MM.1S (cell line): Measurements from ENCODE around the gene C1orf21.

Experiments
- DNase-seq: peaks from one replicate; pipeline ENCODE4 v3.0.0-alpha.2; 2015
- H2AFZ ChIP-seq: fragments of 300-600 bp; sonication (generic); 2 replicates; pipeline ENCODE4 v1.6.0; 2016; ENCODE audit warnings: antibody characterized with exemption, low read length
- H3F3A ChIP-seq: fragments of 300-600 bp; sonication (generic); 2 replicates; pipeline ENCODE4 v1.6.1; 2016; ENCODE audit warnings: mild to moderate bottlenecking, antibody characterized with exemption, low read length, moderate library complexity, mixed read lengths; ENCODE audit not compliant: insufficient read depth
- H3K27ac ChIP-seq: fragments of 300-600 bp; sonication (generic); 2 replicates; pipeline ENCODE4 v1.5.1; 2016; ENCODE audit warnings: mild to moderate bottlenecking, low read length
- H3K27me3 ChIP-seq: fragments of 300-600 bp; sonication (generic); replicated peaks from 2 replicates; pipeline ENCODE4 v1.6.0; 2016; ENCODE audit warnings: low read length; ENCODE audit not compliant: insufficient read depth
- H3K36me3 ChIP-seq: fragments of 300-600 bp; sonication (generic); replicated peaks from 2 replicates; pipeline ENCODE4 v1.6.1; 2016; ENCODE audit warnings: mild to moderate bottlenecking, low read length, mixed read lengths; ENCODE audit not compliant: insufficient read depth
- H3K4me1 ChIP-seq: fragments of 300-600 bp; sonication (generic); 2 replicates; pipeline ENCODE4 v1.6.1; 2016; ENCODE audit warnings: low read length, mixed read lengths
- H3K4me2 ChIP-seq: fragments of 300-600 bp; sonication (generic); 2 replicates; pipeline ENCODE4 v1.6.0; 2016; ENCODE audit warnings: low read depth, low read length
- H3K4me3 ChIP-seq: fragments of 300-600 bp; sonication (generic); 2 replicates; pipeline ENCODE4 v1.5.1; 2016; ENCODE audit warnings: low read length, mixed read lengths
- H3K79me2 ChIP-seq: fragments of 300-600 bp; sonication (generic); 2 replicates; pipeline ENCODE4 v1.6.1; 2016; ENCODE audit warnings: mixed run types, low read length, mixed read lengths
- H3K9ac ChIP-seq: fragments of 300-600 bp; sonication (generic); 2 replicates; pipeline ENCODE4 v1.6.1; 2016; ENCODE audit warnings: low read length, mixed read lengths
- H3K9me2 ChIP-seq: fragments of 300-600 bp; sonication (generic); replicated peaks from 2 replicates; pipeline ENCODE4 v1.6.1; 2016; ENCODE audit warnings: mild to moderate bottlenecking, low read length, mixed read lengths; ENCODE audit not compliant: insufficient read depth
- H3K9me3 ChIP-seq: fragments of 300-600 bp; sonication (generic); replicated peaks from 2 replicates; pipeline ENCODE4 v1.6.1; 2016; ENCODE audit warnings: mild to moderate bottlenecking, low read length, mixed read lengths; ENCODE audit not compliant: insufficient read depth
- H4K20me1 ChIP-seq: fragments of 300-600 bp; sonication (generic); 2 replicates; pipeline ENCODE4 v1.6.1; 2016; ENCODE audit warnings: mild to moderate bottlenecking, low read length, moderate library complexity, mixed read lengths; ENCODE audit not compliant: insufficient read depth
- EZH2 ChIP-seq: fragments of 300-600 bp; sonication (generic); optimal IDR thresholded peaks from 2 replicates; pipeline ENCODE3; 2017; ENCODE audit warnings: low read depth, mild to moderate bottlenecking, antibody characterized with exemption, low read length, mixed read lengths
- EZH2phosphoT487 ChIP-seq: fragments of 300-600 bp; sonication (generic); IDR thresholded peaks from 2 replicates; pipeline ENCODE4 v1.6.1; 2018; ENCODE audit warnings: antibody characterized with exemption, low read length
- TF ChIP-seq, protein P1 (sequence below): fragments of 300-600 bp; sonication (generic); IDR thresholded peaks from 2 replicates; pipeline ENCODE4 v1.5.1; 2016; ENCODE audit warnings: antibody characterized with exemption, low read length, mixed read lengths

The C1orf21 gene

DNA sequence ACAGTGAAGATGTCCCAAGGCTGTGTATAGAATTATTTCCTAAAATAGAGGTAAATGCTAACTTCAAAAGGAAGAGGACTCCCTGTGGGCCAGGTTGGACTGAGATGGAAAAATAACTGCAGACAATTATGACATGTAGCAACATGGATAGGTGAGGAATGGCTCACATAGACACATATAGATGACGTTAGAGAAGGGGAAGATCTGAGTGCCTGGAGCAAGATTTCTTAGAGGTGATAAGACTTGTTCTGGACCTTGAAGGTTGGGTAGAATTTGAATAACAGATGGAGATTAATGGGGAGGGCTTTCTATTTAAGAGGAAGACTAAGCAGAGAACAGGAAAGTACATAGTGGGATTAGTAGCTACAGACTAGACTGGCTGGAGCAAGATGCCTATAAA, 76.9 kb downstream of the C1orf21 start:
- Histone ChIP-seq H3K27me3 (no peaks in the 10 kb centered on the region), H3K4me2 (no peak overlapping the region), H3K4me3 (no peak overlapping the region), H2AFZ (no peak overlapping the region), H3F3A (no peaks in the 10 kb centered on the region), H3K79me2 (peaks cover 30% of the 10 kb centered on the region), H3K9me3 (no peaks in the 10 kb centered on the region), H3K9ac (no peak overlapping the region), H3K9me2 (no peaks in the 10 kb centered on the region), H3K36me3 (no peaks in the 10 kb centered on the region), H3K4me1 (peaks cover 23% of the 10 kb centered on the region), H3K27ac (no peak overlapping the region), H4K20me1 (no peaks in the 10 kb centered on the region)
- TF ChIP-seq EZH2phosphoT487 = no peak
- TF ChIP-seq, protein P1, sequence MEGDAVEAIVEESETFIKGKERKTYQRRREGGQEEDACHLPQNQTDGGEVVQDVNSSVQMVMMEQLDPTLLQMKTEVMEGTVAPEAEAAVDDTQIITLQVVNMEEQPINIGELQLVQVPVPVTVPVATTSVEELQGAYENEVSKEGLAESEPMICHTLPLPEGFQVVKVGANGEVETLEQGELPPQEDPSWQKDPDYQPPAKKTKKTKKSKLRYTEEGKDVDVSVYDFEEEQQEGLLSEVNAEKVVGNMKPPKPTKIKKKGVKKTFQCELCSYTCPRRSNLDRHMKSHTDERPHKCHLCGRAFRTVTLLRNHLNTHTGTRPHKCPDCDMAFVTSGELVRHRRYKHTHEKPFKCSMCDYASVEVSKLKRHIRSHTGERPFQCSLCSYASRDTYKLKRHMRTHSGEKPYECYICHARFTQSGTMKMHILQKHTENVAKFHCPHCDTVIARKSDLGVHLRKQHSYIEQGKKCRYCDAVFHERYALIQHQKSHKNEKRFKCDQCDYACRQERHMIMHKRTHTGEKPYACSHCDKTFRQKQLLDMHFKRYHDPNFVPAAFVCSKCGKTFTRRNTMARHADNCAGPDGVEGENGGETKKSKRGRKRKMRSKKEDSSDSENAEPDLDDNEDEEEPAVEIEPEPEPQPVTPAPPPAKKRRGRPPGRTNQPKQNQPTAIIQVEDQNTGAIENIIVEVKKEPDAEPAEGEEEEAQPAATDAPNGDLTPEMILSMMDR = no peak
- no peak for TF ChIP-seq EZH2
- DNase-seq = no peak

GRCh38 chr1:184464757-184465156, 77.9 kb downstream of the C1orf21 start:
- no peak overlapping the region for H3K27ac ChIP-seq
- peaks cover 29% of the 10 kb centered on the region for H3K79me2 ChIP-seq
- no peaks in the 10 kb centered on the region for H3K9me2 ChIP-seq
- H3K4me3 ChIP-seq = no peak overlapping the region
- no peaks in the 10 kb centered on the region for H3K36me3 ChIP-seq
- no peaks in the 10 kb centered on the region for H3K9me3 ChIP-seq
- no peak for TF ChIP-seq EZH2
- TF ChIP-seq EZH2phosphoT487 = no peak
- TF ChIP-seq, protein P1 = no peak
- no peaks in the 10 kb centered on the region for H3F3A ChIP-seq
- H3K9ac ChIP-seq = no peak overlapping the region
- no peaks in the 10 kb centered on the region for H4K20me1 ChIP-seq
- H3K4me2 ChIP-seq = no peak overlapping the region
- H3K4me1 ChIP-seq = peaks cover 23% of the 10 kb centered on the region
- no peak overlapping the region for H2AFZ ChIP-seq
- no peaks in the 10 kb centered on the region for H3K27me3 ChIP-seq
- no peak for DNase-seq

DNA sequence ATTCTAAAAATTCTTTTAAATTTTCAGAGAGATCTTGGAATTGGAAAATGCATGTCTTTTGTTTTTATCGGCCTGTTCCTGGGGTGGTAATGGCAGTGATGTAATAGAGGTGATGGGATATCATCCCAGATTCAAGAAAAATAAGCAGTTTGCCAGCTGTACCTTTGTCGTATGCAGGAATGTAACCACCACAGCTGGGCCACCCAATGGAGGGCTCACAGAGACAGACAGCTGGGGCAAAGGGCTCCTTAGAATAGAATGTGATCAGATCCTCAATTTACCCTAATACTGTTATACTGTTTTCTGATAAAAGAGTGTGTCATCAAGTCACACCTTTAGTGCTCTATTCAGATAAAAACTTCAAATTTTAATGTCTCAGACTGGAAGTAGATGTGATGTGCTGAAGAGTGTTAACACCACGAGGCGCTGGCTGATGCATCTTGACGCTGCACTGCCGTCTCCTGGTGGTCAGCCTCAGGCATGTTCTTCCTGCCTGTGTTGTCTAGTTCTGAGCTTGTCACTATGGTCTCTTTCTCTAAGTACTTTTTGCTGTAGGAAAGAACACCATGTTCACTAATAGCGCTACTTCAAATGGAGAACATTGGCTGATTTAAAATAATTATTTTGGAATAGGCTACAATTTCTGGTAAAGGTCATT, 78.8 kb downstream of the C1orf21 start:
- DNase-seq = no peak
- no peaks in the 10 kb centered on the region for H3K36me3 ChIP-seq
- no peaks in the 10 kb centered on the region for H3K9me2 ChIP-seq
- H2AFZ ChIP-seq = no peak overlapping the region
- peaks cover 23% of the 10 kb centered on the region for H3K4me1 ChIP-seq
- H3K4me2 ChIP-seq = no peak overlapping the region
- peaks cover 25% of the 10 kb centered on the region for H3K79me2 ChIP-seq
- H3K9ac ChIP-seq = no peak overlapping the region
- no peaks in the 10 kb centered on the region for H3K27me3 ChIP-seq
- H3K27ac ChIP-seq = no peak overlapping the region
- no peaks in the 10 kb centered on the region for H4K20me1 ChIP-seq
- H3K4me3 ChIP-seq = no peak overlapping the region
- H3K9me3 ChIP-seq = no peaks in the 10 kb centered on the region
- TF ChIP-seq EZH2phosphoT487 = no peak
- TF ChIP-seq, protein P1 = no peak
- no peak for TF ChIP-seq EZH2
- H3F3A ChIP-seq = no peaks in the 10 kb centered on the region
